A673 (cell line): Measurements from ENCODE around the gene ZNF37A. TPM values are rescaled to one million over a fixed set of nuclear protein-coding genes. Genes with fewer than 3 reads are reported as not detected.
"Not testable (repeated sequence)": the region's sequence is repeated elsewhere in the genome, so short reads cannot be mapped to it uniquely, and the experiment has no call there.

Experiments
- BruUV-seq: library from RNA; stranded (reverse); fragments of 400-500 nt; replicated peaks from 2 replicates; lab custom pipeline; 2021; lab: Mats Ljungman, UMichigan
- CTCF ChIA-PET: fragments of 300-600 bp; sonication (Branson Sonifier 250); formaldehyde crosslinking; loops from one replicate; lab custom pipeline; 2022; ENCODE audit warnings: antibody characterized with exemption; lab: Charles Lee
- POLR2A ChIA-PET: fragments of 300-600 bp; sonication (Branson Sonifier 250); formaldehyde crosslinking; loops from one replicate; lab custom pipeline; 2022; ENCODE audit warnings: antibody characterized with exemption; ENCODE audit not compliant: low non-redundant PET; lab: Charles Lee
- DNase-seq: peaks from one replicate; pipeline ENCODE4 v3.0.0-alpha.2; 2015; ENCODE audit warnings: low spot score
- H3K27ac ChIP-seq: fragments of 200-600 bp; sonication (generic); 2 replicates; pipeline ENCODE4 v1.5.1; 2016; ENCODE audit warnings: mixed run types, low read depth, mild to moderate bottlenecking, mixed read lengths, antibody characterized with exemption, low read length; ENCODE audit not compliant: poor library complexity, severe bottlenecking
- H3K27me3 ChIP-seq: fragments of 200-600 bp; sonication (generic); replicated peaks from 2 replicates; pipeline ENCODE4 v1.6.1; 2017; ENCODE audit warnings: mixed run types, low read depth, mild to moderate bottlenecking, mixed read lengths, antibody characterized with exemption, low read length; ENCODE audit not compliant: insufficient read depth, poor library complexity
- H3K36me3 ChIP-seq: fragments of 200-600 bp; sonication (generic); 2 replicates; pipeline ENCODE4 v1.6.1; 2016; ENCODE audit warnings: mixed run types, mild to moderate bottlenecking, mixed read lengths, antibody characterized with exemption, low read length; ENCODE audit not compliant: insufficient read depth, poor library complexity, severe bottlenecking
- H3K4me1 ChIP-seq: fragments of 200-600 bp; sonication (generic); 2 replicates; pipeline ENCODE4 v1.6.1; 2017; ENCODE audit warnings: mixed run types, mild to moderate bottlenecking, mixed read lengths, antibody characterized with exemption, low read length; ENCODE audit not compliant: insufficient read depth, poor library complexity, severe bottlenecking
- H3K4me3 ChIP-seq: fragments of 200-600 bp; sonication (generic); 2 replicates; pipeline ENCODE4 v1.5.1; 2016; ENCODE audit warnings: low read depth, mixed run types, mild to moderate bottlenecking, mixed read lengths, low read length; ENCODE audit not compliant: poor library complexity, severe bottlenecking
- H3K9me3 ChIP-seq: fragments of 200-600 bp; sonication (generic); 2 replicates; pipeline ENCODE4 v1.6.1; 2016; ENCODE audit warnings: mixed run types, low read depth, mild to moderate bottlenecking, mixed read lengths, antibody characterized with exemption, low read length; ENCODE audit not compliant: poor library complexity, severe bottlenecking
- CTCF ChIP-seq: fragments of 300-800, 200-600 bp; sonication (generic); conservative IDR thresholded peaks from 2 replicates; pipeline ENCODE4 v1.5.1; 2017; ENCODE audit warnings: low read depth, mild to moderate bottlenecking, antibody characterized with exemption, low read length, moderate library complexity, mixed read lengths
- EZH2 ChIP-seq: fragments of 200-600 bp; sonication (generic); IDR thresholded peaks from 2 replicates; pipeline ENCODE4 v1.6.1; 2017; ENCODE audit warnings: borderline replicate concordance, low read depth, mild to moderate bottlenecking, mixed read lengths, antibody characterized with exemption, low read length; ENCODE audit not compliant: poor library complexity, severe bottlenecking
- intact Hi-C: fragments of 100-400 bp; cut with micrococcal nuclease; formaldehyde crosslinking; loops from one replicate; pipeline ENCODE4 v1.10.0; 2022; ENCODE audit not compliant: unreplicated experiment
- total RNA-seq: library from RNA; stranded (reverse); gene quantifications from 2 replicates; pipeline ENCODE4 v1.2.3, GENCODE V29; 2021

The ZNF37A gene
- total RNA-seq, 1 experiment from 2014 or later = 19.0 TPM

DNA sequence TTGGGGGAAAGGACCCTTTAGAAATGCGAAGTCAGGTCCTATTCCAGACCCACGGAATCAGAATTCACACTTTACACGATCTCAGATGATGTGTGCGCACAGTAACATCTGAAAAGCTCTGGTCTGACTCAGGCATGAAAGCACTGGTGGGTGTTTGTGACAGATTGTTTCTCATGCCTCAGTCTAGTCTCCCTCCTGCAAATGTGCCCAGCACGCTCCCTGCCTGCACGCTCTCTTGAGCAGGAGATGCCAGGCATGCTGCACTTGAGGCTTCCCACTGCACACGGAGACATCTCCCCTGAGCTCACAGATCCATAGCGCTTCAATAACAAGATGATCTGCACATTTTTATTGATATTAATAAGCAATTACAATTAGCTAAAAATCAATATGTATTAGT lies 23.6 kb upstream of the ZNF37A start:
- no peak for TF ChIP-seq CTCF
- no peak for TF ChIP-seq EZH2
- Histone ChIP-seq H3K27me3 (no peaks in the 10 kb centered on the region), H3K4me3 (no peak overlapping the region), H3K4me1 (no peaks in the 10 kb centered on the region), H3K27ac (no peak overlapping the region), H3K9me3 (no peaks in the 10 kb centered on the region), H3K36me3 (no peaks in the 10 kb centered on the region)
- CTCF ChIA-PET = no interaction called here
- POLR2A ChIA-PET = no interaction called here
- BruUV-seq = no TSS peak
- no peak for DNase-seq
- intact Hi-C loops = no loop called here

- TF ChIP-seq CTCF = no peak
- TF ChIP-seq EZH2 = no peak
- Histone ChIP-seq H3K27ac (no peak overlapping the region), H3K36me3 (no peaks in the 10 kb centered on the region), H3K4me3 (no peak overlapping the region), H3K27me3 (no peaks in the 10 kb centered on the region), H3K9me3 (peaks cover 8% of the 10 kb centered on the region), H3K4me1 (no peaks in the 10 kb centered on the region)
- ChIA-PET CTCF (no interaction called here), POLR2A (no interaction called here)
- intact Hi-C loops = no loop called here
- no TSS peak for BruUV-seq
- no peak for DNase-seq
These were observed 21.6 kb upstream of the ZNF37A start for GRCh38 chr10:38072552-38072951.

- no peak overlapping the region for H3K27ac ChIP-seq
- POLR2A ChIA-PET = no interaction called here
- no peaks in the 10 kb centered on the region for H3K4me1 ChIP-seq
- BruUV-seq = no TSS peak
- H3K9me3 ChIP-seq = peaks cover 8% of the 10 kb centered on the region
- DNase-seq = no peak
- H3K4me3 ChIP-seq = no peak overlapping the region
- H3K36me3 ChIP-seq = no peaks in the 10 kb centered on the region
- CTCF ChIA-PET = no interaction called here
- TF ChIP-seq CTCF (no peak), EZH2 (no peak)
- intact Hi-C loops = no loop called here
- no peaks in the 10 kb centered on the region for H3K27me3 ChIP-seq
These were observed 17.4 kb upstream of the ZNF37A start for GRCh38 chr10:38076687-38077086.

DNA sequence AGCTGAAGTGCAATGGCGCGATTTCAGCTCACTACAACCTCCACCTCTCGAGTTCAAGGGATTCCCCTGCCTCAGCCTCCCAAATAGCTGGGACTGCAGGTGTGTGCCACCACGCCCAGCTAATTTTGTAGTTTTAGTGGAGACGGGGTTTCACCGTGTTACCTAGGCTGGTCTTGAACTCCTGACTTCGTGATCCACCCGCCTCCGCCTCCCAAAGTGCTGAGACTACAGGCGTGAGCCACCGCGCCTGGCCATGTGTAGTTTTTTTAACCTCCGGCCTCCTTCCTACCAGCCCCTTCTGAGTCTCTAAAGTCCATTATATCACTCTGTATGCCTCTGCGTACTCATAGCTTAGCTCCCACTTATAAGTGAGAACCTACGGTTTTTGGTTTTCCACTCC lies 819 bp upstream of the ZNF37A start:
- POLR2A ChIA-PET = interaction anchor here (0.7 kb wide), 1 partner anchor 1066 kb away, joined by 3 read pairs; no protein-coding TSS in a partner anchor
- BruUV-seq, H3K27ac ChIP-seq, DNase-seq, H3K4me1 ChIP-seq, intact Hi-C loops, H3K27me3 ChIP-seq, H3K9me3 ChIP-seq, CTCF ChIA-PET: not testable (repeated sequence)
- Histone ChIP-seq H3K4me3 (peak overlapping the region; percentile 90), H3K36me3 (peaks cover 29% of the 10 kb centered on the region)
